GM20431 (cell line): Measurements from ENCODE around the gene CACTIN.
"Not testable (repeated sequence)": the region's sequence is repeated elsewhere in the genome, so short reads cannot be mapped to it uniquely, and the experiment has no call there.

ENCODE experiments used
- in situ Hi-C: fragments of 300-500 bp; cut with MseI, MboI; formaldehyde crosslinking; loops from one replicate; pipeline ENCODE4 v1.15.0; 2020; ENCODE audit warnings: low sequenced_read_pairs; ENCODE audit not compliant: unreplicated experiment

The CACTIN gene

GRCh38 chr19:3648037-3648905, 21.7 kb upstream of the CACTIN start:
- in situ Hi-C loops: no loop called here

- in situ Hi-C loops: not testable (repeated sequence)
These were observed 20.5 kb upstream of the CACTIN start for GRCh38 chr19:3647102-3647501.

- in situ Hi-C loops: no loop called here
These were observed 19.9 kb upstream of the CACTIN start for GRCh38 chr19:3646336-3647092.

- in situ Hi-C loops: no loop called here
These were observed 19.1 kb upstream of the CACTIN start for GRCh38 chr19:3645726-3646125.

GRCh38 chr19:3645067-3645396, 18.4 kb upstream of the CACTIN start:
- in situ Hi-C loops: no loop called here

- in situ Hi-C loops: no loop called here
These were observed 17.9 kb upstream of the CACTIN start for GRCh38 chr19:3644351-3645066.

- in situ Hi-C loops: no loop called here
These were observed 17.2 kb upstream of the CACTIN start for GRCh38 chr19:3643674-3644313.

- in situ Hi-C loops: no loop called here
These were observed 16.5 kb upstream of the CACTIN start for GRCh38 chr19:3642987-3643673.

GRCh38 chr19:3642296-3642695, 15.7 kb upstream of the CACTIN start:
- in situ Hi-C loops: no loop called here

GRCh38 chr19:3641515-3642269, 15.1 kb upstream of the CACTIN start:
- in situ Hi-C loops: no loop called here

GRCh38 chr19:3639479-3639878, 12.9 kb upstream of the CACTIN start:
- in situ Hi-C loops: no loop called here

- in situ Hi-C loops: no loop called here
These were observed 11.9 kb upstream of the CACTIN start for GRCh38 chr19:3638208-3639193.

- in situ Hi-C loops: no loop called here
These were observed 11.0 kb upstream of the CACTIN start for GRCh38 chr19:3637621-3638020.

- in situ Hi-C loops: no loop called here
These were observed 10.4 kb upstream of the CACTIN start for GRCh38 chr19:3636962-3637361.

GRCh38 chr19:3636506-3636905, 9.9 kb upstream of the CACTIN start:
- in situ Hi-C loops: no loop called here

GRCh38 chr19:3634496-3635045, 8.0 kb upstream of the CACTIN start:
- in situ Hi-C loops: no loop called here

- in situ Hi-C loops: no loop called here
These were observed 7.0 kb upstream of the CACTIN start for GRCh38 chr19:3633559-3633988.
